ENCODE measurements around the gene POC1B.

The POC1B gene

DNA sequence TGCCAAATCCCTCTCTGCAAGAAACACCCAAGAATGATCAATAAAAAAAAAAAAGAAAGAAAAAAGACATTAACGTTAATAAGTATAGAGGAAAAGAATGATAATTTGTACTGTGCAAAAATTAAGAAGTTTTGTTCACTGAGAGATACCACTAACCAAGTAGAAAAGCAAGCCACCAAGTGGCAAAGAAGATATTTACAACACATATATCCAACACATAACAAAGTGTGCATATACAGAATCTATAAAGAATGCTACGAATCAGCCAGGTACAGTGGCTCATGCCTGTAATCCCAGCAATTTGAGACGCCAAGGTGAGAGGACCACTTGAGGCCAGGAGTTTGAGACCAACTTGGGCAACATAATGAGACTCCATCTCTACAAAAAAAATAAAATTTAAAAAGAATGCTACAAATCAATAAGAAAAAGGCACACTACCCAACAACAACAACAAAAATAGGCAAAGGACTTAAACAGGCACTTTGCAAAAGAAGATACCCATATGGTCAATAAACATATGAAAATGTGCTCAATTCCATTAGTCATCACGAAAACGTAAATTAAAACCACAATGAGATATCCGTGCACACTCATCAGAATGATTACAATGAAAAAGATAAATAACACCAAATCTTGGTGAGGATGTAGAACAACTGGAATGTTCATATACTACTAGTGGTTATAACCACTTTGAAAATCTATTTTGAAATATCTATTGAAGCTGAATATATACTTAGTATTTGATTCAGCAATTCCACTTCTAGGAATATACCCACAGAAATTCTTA, 21.1 kb downstream of the POC1B start:
- Histone ChIP-seq H3K4me3 (no peak overlapping the region), H3K27ac (no peak overlapping the region)

DNA sequence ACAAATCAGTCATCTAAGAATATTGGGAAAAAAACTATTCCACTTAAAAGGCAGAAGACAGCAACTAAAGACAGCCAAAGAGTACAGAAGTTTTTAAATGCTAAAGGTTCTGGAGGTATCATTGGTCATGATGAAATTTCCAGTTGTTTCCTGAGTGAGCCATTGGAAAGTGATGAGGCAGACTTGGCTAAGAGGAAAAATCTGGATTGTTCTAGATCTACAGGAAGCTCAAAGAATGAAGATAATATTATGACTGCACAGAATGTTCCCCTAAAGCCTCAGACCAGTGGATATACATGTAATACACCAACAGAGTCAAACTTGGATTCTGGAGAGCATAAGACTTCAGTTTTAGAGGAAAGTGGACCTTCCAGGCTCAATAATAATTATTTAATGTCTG, 24.1 kb downstream of the POC1B start:
- H3K4me3 ChIP-seq = no peak overlapping the region

DNA sequence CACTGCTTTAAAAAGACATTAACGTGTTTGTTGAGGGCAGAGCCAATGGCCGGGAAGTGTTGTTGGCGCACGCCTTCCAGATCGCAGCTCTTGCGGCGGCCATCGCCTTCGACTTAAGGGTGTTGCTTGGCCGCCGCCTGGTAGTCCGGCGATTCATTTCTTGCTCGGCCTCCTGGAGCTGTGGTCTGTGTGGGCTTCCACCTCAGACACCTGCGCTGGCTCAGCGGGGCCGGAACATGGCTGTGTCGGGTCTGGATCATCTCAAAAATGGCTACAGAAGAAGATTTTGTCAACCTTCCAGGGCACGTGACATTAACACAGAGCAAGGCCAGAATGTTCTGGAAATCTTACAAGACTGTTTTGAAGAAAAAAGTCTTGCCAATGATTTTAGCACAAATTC, 26.0 kb downstream of the POC1B start:
- H3K27ac ChIP-seq = no peak overlapping the region

More for the DNA sequence above, 24.1 kb downstream of the POC1B start:
- no peak overlapping the region for H3K27ac ChIP-seq

DNA sequence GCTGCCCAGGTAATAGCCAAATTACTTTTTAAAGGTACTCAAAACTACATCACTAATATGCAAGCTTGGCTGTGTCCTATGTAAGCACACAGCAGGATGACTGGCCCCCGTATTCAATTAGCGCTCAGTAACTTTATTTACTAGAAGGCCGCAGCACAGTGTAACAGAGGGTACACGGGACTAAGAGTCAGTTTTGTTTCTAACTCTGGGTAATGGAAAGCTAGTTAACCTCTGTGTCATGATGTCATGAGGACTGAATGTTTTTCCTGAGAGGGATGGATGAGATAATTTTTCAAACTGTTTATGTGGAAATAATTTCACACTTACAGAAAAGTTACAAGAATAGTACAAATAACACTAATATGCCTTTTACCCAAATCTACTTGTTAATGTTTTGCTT, 28.4 kb downstream of the POC1B start:
- Histone ChIP-seq H3K4me3 (no peak overlapping the region), H3K27ac (no peak overlapping the region)

More for the DNA sequence above, 26.0 kb downstream of the POC1B start:
- H3K4me3 ChIP-seq = no peak overlapping the region

DNA sequence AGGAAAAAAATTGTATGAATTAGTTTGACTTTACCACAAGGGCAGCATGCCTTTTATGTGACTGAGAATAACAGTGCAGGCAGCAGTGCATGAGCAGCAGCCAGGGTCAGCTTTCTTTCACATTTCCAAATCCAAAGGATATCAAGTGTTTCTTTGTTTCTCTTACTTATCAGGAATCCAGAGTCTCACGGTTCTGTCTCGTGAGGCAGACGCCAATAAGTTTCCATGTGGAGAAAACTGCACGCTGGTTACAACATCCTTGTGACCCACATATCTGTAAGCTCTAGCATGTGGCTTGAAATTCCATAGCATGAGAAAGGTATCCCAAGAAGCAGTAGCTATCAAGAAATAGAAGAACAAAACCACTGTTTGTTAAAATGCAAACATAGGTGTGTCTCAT, 28.8 kb downstream of the POC1B start:
- H3K4me3 ChIP-seq = no peak overlapping the region
- H3K27ac ChIP-seq = no peak overlapping the region

DNA sequence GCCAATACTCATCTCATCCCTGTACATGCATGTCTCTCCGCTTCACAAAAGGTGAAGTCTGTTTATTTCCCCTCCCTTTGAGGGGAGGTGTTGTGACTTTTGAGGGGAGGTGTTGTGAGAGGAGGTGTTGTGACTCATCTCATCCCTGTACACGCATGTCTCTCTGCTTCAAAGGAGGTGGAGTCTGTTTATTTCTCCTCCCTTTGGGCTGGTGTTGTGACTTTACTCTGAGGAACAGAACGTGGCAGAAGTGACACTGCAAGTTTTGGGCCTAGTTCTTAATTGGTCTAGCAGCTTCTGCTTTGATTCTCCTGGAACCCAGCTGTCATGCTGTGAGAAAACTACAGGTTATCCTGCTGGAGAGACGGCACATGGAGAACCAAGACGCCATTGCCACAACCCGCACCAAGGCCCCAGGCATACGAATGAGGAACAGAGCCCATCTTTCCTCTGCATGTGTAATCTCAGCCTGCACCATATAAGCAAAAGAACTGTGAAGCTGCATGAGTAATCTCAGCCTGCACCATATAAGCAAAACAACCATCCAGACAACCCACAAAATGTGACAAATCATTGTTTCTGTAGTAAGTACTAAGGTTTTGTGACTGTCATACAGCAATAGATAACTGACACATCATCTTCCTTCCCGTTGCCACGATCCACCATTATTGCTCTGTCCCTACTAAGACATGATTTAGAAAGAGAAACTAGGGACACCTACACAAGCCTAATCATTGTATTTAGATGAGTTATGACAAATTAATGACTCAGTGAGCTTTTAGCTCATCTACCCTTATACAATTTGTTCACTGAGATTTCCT, 31.2 kb downstream of the POC1B start:
- peak overlapping the region in 4 of 21 experiments; percentile 1 to 27 (median 16) for H3K27ac ChIP-seq
- H3K4me3 ChIP-seq = no peak overlapping the region

DNA sequence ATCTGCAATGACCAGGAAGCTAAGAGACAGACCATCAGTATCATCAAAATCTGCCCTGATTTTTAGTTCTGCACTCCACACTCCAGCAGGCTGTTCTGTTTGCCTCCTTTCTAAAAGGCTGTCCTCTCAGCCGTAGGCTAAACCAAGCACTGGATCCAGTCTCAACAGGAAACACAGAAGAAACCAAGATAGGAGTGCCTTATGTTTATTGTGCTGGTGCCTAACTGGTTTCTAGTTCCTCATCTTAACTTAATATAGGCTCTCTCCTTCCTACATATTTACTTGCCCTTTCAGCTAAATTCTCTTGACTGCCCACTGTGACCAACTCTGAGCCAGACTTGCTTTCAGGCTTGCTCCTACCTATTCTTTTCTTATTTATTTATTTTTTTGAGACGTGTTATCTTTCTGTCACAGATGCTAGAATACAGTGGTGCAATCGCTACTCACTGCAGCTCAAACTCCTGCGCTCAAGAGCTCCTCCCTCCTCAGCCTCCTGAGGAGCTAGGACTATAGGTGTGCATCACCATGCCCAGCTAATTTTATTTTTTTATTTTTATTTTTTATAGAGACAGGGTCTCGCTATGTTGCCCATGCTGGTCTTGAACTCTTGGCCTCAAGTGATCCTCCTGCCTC, 32.1 kb downstream of the POC1B start:
- H3K27ac ChIP-seq = no peak overlapping the region
- no peak overlapping the region for H3K4me3 ChIP-seq

DNA sequence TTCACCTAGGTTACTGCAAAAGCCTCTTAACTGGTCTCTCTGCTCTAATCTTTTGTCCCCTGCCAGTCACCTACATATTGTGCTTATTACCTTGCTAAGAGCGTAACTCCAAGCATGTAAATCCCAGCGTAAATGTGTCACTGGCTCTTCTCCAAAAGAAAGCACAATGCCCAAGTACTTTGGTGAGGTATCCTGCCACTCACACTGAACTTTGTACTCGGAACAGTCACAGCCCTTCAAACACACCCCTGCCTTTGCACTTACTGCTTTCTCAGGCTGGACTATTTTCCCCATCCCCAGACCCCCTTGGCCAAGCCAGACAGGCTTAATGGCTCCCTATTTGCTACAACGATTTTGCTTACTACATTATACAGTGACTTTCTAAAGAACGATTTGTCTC, 33.0 kb downstream of the POC1B start:
- H3K4me3 ChIP-seq = no peak overlapping the region
- H3K27ac ChIP-seq = no peak overlapping the region

DNA sequence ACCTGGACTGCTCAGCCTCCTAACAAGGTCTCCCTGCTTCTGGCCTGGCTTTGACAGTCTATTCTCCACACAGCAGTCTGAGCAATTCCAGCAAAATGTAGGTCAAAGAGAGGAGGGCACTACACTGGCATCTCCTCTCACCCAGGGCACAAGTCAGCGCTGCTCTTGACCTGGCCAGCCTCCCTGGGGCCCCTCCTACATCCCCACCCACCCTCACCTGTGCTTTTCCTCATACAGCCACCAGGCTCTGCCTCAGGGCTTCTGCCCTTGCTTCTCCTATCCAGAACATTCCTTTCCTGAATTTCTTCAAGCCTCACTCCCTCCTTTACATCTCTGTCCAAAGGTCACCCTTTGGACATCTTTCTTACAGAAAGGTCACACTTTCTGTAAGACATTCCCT, 34.9 kb downstream of the POC1B start:
- Histone ChIP-seq H3K27ac (no peak overlapping the region), H3K4me3 (no peak overlapping the region)

DNA sequence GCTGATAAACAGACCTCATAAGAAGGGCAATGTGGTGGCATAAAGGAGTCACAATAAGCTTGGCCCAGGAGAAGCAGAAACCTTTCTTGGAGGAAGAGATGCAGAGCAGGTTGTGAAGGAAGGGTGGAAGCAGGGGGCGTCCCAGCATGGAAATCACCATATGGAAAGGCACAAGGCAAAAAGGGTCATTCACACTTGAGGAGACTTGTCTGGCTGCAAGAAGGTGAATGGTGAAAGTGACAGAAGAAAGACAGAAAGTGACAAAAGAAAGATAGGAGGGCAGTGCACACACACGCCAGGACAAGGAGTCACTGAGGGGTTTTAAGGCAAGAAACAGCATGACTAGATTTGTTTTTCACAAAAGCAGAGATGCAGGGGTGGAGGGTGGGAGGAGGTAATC, 39.6 kb downstream of the POC1B start:
- Histone ChIP-seq H3K27ac (no peak overlapping the region), H3K4me3 (no peak overlapping the region)

DNA sequence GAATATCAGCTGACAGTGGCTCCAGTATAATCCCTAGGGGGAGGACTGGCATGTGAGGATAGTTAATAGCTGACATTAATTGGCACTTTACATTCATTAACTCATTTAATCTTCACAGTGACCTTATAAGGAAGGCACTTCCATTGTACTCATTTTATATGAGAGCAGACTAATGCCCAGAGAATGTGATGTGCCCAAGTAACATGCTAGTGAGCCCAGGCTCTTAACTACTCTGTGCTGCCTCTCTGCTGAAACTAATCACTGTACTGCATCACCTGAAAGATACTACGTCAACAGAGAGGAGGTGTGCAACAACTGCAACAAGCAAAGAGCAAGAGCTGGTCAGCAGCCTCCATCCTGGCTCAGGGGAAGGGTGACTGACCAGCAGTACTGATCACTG, 41.4 kb downstream of the POC1B start:
- H3K27ac ChIP-seq = no peak overlapping the region
- no peak overlapping the region for H3K4me3 ChIP-seq

DNA sequence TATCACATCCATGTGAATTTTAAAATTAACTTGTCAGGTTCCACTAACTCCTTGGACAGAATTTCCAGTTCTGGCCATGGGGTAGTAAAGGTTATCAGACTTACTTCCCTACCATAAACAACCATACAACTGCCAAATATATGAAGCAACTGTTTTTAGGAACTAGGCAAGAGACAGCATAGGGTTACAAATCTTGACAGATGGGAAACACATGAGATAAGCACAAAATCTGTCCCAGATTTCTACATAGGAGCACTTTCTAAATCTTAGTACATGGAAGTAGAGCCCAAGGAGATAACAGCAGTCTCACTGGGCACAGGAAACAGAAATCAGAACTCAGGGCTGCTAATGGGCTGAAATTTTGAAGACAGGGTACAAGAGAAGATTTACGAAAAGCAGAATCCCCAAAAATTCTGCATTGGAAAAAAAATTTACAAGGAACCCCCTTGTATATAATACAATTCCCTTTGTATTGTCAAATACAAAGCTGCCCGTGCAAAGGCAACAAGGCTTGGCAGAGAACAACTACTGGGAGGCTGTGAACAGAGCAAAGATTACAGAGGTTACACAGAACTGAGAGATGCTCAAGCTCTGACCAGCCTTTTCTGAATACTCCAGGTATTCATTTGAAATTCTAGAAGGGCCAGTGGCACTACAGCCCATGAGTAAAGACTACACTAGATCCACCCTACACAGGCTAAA, 44.5 kb downstream of the POC1B start:
- H3K4me3 ChIP-seq = no peak overlapping the region
- no peak overlapping the region for H3K27ac ChIP-seq

DNA sequence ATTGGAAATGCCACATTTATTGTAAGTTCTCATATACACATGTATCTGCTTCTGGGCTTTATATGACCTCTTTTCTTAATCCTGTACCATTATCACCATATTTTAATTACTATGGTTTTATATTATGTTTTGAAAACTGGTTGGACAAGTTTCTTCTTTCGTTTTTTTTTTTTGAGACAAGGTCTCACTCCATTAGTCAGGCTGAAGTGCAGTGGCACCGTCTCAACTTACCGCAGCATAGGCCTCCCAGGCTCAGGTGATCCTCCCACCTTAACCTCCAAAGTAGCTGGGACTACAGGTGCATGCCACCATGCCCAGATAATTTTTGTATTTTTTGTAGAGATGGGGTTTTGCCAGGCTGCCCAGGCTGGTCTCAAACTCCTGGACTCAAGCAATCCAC, 45.9 kb downstream of the POC1B start:
- no peak overlapping the region for H3K27ac ChIP-seq
- no peak overlapping the region for H3K4me3 ChIP-seq

DNA sequence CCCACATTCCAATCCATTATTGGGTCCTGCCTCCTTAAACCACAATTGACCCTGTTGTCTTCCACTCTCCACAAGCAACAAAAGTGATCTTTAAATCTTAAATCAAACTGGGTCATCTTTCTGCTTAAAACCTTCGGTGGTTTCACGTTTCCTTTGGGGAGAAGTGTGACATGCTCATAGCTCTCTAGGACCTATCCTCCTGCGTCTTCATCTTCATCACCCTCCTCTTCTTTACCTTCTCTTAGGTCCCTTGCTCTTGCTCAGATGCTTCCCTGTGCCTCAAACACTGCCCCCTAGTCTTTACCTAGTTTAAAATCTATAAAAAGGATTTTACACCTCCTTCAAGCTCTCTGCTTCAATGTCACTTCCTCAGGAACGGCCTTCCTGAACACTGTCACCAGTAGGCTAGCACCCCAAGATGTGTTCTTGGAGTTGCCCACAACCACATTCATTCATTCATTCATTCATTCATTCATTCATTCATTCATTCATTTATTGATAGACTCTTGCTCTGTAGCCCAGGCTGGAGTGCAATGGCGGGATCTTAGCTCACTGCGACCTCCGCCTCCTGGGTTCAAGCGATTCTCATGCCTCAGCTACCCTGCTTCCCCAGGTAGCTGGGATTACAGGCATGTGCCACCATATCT, 48.1 kb downstream of the POC1B start:
- Histone ChIP-seq H3K4me3 (no peak overlapping the region), H3K27ac (no peak overlapping the region)

DNA sequence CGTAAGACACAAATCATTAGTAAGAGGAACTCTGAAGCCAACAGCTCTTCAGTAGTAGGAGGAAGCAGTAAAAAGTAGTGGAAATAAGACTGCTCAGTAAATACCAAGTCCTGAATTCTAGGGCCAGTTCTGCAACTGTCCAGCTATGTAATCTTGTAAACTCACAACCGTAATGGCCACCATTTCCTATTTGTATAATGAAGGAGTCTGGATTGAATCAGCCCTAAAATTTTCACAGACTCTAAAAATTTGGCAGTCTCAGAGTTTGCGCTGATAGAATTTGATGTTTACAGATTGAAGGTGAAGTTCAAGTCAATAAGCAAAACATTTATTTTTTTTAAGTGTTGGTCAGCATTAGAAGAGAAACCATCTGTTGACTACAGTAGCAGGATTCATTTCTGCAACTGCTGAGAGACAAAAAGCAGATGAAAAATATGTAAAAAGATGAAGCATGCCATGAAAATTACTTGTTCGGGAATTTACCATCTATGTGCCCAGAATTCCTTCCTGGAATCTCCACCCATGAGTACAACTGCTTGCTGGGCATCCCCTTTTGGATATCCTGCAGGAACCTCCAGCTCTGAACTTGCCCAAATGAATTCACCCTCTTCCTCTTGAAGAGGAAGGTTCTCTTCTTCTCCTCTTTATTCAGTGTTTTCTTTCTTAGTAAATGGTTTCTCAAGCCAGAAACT, 48.8 kb downstream of the POC1B start:
- Histone ChIP-seq H3K27ac (no peak overlapping the region), H3K4me3 (no peak overlapping the region)

DNA sequence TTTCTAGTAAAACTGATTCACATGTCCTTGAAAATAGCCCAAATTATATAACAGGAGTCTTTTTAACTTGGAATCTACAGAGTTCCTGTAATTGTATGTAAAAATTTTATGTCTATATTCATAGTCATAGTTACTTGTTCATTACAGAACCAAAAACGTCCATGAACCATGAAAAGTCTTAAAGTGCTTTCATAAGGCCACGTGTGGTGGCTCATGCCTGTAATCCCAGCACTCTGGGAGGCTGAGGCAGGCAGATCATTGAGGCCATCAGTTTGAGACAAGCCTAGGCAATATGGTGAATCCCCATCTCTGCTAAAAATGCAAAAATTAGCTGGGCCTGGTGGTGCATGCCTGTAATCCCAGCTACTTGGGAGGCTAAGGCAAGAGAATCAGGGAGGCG, 49.6 kb downstream of the POC1B start:
- Histone ChIP-seq H3K4me3 (no peak overlapping the region), H3K27ac (no peak overlapping the region)

DNA sequence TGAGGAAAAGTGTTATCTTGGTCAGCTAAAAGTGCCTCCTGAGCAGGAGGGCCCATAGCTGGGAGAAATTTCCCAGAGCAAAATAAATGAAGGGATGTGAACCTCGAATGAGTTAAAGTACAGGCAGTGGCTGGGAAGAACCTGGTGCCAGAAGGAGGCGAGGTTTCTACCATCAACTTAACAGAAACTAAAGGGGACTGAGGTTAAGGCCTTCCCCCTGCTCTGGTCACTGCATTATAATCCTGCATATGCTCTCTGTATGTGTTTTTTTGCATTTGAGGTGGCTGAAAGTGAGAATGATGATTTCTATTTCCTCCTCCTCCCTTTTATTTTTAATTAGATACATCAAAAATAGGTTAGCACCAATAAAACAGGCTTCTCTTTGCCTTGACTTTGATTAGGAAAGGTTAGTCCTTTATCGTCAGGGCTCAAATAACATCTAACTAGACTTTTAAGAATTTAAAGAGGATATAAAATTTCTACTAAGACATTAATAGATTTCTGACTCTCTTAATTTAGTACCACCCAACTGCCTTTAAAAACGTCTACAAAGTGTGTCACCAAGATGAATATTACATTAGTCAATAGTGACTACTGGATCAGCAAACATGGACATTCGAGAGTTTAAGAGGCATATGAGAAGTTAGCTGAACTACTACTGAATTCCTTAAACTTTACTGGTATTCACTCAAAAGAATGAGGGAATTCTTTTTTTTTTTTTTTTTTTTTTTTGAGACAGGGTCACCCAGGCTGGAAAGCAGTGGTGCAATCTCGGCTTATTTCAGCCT, 50.5 kb downstream of the POC1B start:
- Histone ChIP-seq H3K27ac (no peak overlapping the region), H3K4me3 (no peak overlapping the region)

DNA sequence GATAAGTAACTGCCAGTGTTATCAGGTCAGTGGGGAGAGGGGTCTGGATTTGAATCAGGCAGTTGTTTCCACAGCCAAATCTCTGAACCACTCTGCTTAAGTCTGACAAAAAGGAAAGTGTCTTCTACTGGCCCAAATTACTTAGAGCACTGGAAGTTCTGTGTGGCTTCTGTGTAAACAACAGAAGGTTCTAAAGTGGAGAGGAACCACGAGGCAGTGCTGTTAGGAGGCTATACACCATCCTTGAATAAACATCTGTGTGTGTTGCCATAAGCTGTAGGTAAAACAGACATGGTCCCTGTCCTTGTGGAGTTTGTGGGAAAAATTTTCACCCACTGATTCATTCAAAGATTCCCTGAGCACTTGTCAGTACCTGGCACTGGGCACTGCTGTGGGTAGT, 51.2 kb downstream of the POC1B start:
- H3K27ac ChIP-seq = no peak overlapping the region

More for the DNA sequence above, 51.2 kb downstream of the POC1B start:
- H3K4me3 ChIP-seq = no peak overlapping the region

All from skin epidermis (tissue), 12 donors.